Osteoblast (primary cell): ENCODE measurements around the gene CCL21. TPM values are rescaled to one million over a fixed set of nuclear protein-coding genes. Genes with fewer than 3 reads are reported as not detected.

Source experiments
- DNase-seq: peaks from one replicate; pipeline ENCODE4 v3.0.0; 2011; ENCODE audit warnings: low spot score, mixed read lengths; ENCODE audit not compliant: insufficient read length; ENCODE audit errors: missing footprints
- H2AFZ ChIP-seq: 2 replicates; pipeline ENCODE4 v1.6.0; 2011; ENCODE audit warnings: mild to moderate bottlenecking, low read length
- H3K27ac ChIP-seq: 2 replicates; pipeline ENCODE4 v1.5.1; 2011; ENCODE audit warnings: mild to moderate bottlenecking, low read depth, low read length, moderate library complexity
- H3K27me3 ChIP-seq: 2 replicates; pipeline ENCODE4 v1.6.0; 2012; ENCODE audit warnings: mild to moderate bottlenecking, control low read depth, inconsistent platforms, low read length, moderate library complexity; ENCODE audit not compliant: insufficient read depth
- H3K36me3 ChIP-seq: 2 replicates; pipeline ENCODE4 v1.5.1; 2011; ENCODE audit warnings: mild to moderate bottlenecking, low read length, control low read depth, moderate library complexity; ENCODE audit not compliant: insufficient read depth
- H3K4me1 ChIP-seq: 2 replicates; pipeline ENCODE4 v1.5.1; 2011; ENCODE audit warnings: mild to moderate bottlenecking, low read length, control low read depth, moderate library complexity; ENCODE audit not compliant: insufficient read depth
- H3K4me2 ChIP-seq: 2 replicates; pipeline ENCODE4 v1.6.0; 2011; ENCODE audit warnings: mild to moderate bottlenecking, low read length; ENCODE audit not compliant: insufficient read depth
- H3K4me3 ChIP-seq: fragments of 200-600 bp; sonication (generic); 3 replicates; pipeline ENCODE4 v1.5.1; 2012; ENCODE audit warnings: mild to moderate bottlenecking, low read length, inconsistent platforms; ENCODE audit not compliant: insufficient read depth
- H3K79me2 ChIP-seq: 2 replicates; pipeline ENCODE4 v1.6.0; 2012; ENCODE audit warnings: mild to moderate bottlenecking, low read length, control low read depth, inconsistent platforms; ENCODE audit not compliant: insufficient read depth
- H3K9me3 ChIP-seq: 2 replicates; pipeline ENCODE4 v1.5.1; 2011; ENCODE audit warnings: low read depth, low read length, control low read depth
- H4K20me1 ChIP-seq: 2 replicates; pipeline ENCODE4 v1.6.0; 2012; ENCODE audit warnings: mild to moderate bottlenecking, low read length, control low read depth; ENCODE audit not compliant: insufficient read depth
- CTCF ChIP-seq: IDR thresholded peaks from 2 replicates; pipeline ENCODE4 v1.5.1; 2011; ENCODE audit warnings: mild to moderate bottlenecking, low read depth, low read length, moderate library complexity; ENCODE audit errors: extremely low read depth
- total RNA-seq: library from RNA; depleted of rRNA; stranded (reverse); fragments of >200 nt; gene quantifications from 2 replicates; pipeline ENCODE4 v1.2.3, GENCODE V29; 2012

Gene CCL21
- total RNA-seq, 1 donor: not detected

- Histone ChIP-seq H3K27me3 (peaks cover 3% of the 10 kb centered on the region), H2AFZ (no peak overlapping the region), H3K9me3 (no peaks in the 10 kb centered on the region), H3K27ac (no peak overlapping the region), H3K79me2 (no peaks in the 10 kb centered on the region), H3K4me3 (no peak overlapping the region), H4K20me1 (no peaks in the 10 kb centered on the region), H3K4me1 (no peaks in the 10 kb centered on the region), H3K4me2 (no peak overlapping the region), H3K36me3 (no peaks in the 10 kb centered on the region)
- no peak for DNase-seq
- TF ChIP-seq CTCF: no peak
Observed at GRCh38 chr9:34709196-34709978, 549 bp downstream of the CCL21 start.

- no peak overlapping the region for H3K27ac ChIP-seq
- H3K4me1 ChIP-seq: no peaks in the 10 kb centered on the region
- TF ChIP-seq CTCF: no peak
- no peak overlapping the region for H3K4me2 ChIP-seq
- no peak overlapping the region for H2AFZ ChIP-seq
- no peaks in the 10 kb centered on the region for H3K36me3 ChIP-seq
- no peaks in the 10 kb centered on the region for H3K79me2 ChIP-seq
- no peaks in the 10 kb centered on the region for H3K9me3 ChIP-seq
- no peak for DNase-seq
- H4K20me1 ChIP-seq: no peaks in the 10 kb centered on the region
- H3K4me3 ChIP-seq: no peak overlapping the region
- no peaks in the 10 kb centered on the region for H3K27me3 ChIP-seq
Observed at GRCh38 chr9:34707130-34707529, 2.8 kb downstream of the CCL21 start.

- H3K36me3 ChIP-seq: no peaks in the 10 kb centered on the region
- H3K27ac ChIP-seq: no peak overlapping the region
- DNase-seq: peak; percentile 97
- peak overlapping the region; percentile 84 for H3K4me3 ChIP-seq
- peaks cover 4% of the 10 kb centered on the region for H3K27me3 ChIP-seq
- H3K4me1 ChIP-seq: peaks cover 3% of the 10 kb centered on the region
- peak overlapping the region; percentile 98 for H2AFZ ChIP-seq
- H4K20me1 ChIP-seq: no peaks in the 10 kb centered on the region
- peak; percentile 100 for TF ChIP-seq CTCF
- H3K79me2 ChIP-seq: no peaks in the 10 kb centered on the region
- no peaks in the 10 kb centered on the region for H3K9me3 ChIP-seq
- peak overlapping the region; percentile 100 for H3K4me2 ChIP-seq
Observed at GRCh38 chr9:34701769-34702736, 7.9 kb downstream of the CCL21 start.
